ENCODE measurements around the gene GCK. TPM values are rescaled to one million over a fixed set of nuclear protein-coding genes. Genes with fewer than 3 reads are reported as not detected.
A peak's percentile ranks its signal among the peaks of the same experiment; 100 is the strongest.

GCK gene
- total and polyA plus RNA-seq, 2 of the 13 experiments (the other 11 are each of a cell fraction or from before 2014, with no cell fraction given): not detected

GRCh38 chr7:44221231-44221791 lies 32.1 kb upstream of the GCK start (continued):
- TF ChIP-seq ARID3A (IDR thresholded peaks at IDR 0.05; ENCODE audit: low read depth, low read length) (no peak), CHD4 (IDR thresholded peaks at IDR 0.05; ENCODE audit: borderline replicate concordance, low read length) (no peak), ZBTB42 (CRISPR knock-in tag; IDR thresholded peaks at IDR 0.05) (peak; percentile 65; the same call in 1 of the 2 replicates), ATAD3A (CRISPR knock-in tag; IDR thresholded peaks at IDR 0.05) (no peak), ZFP91 (CRISPR knock-in tag; IDR thresholded peaks at IDR 0.05; ENCODE audit: borderline replicate concordance) (peak; percentile 63), SP2 (CRISPR knock-in tag; IDR thresholded peaks at IDR 0.05) (no peak), ETV6 (CRISPR knock-in tag; conservative IDR thresholded peaks at IDR 0.05) (0 out of 2 replicates have a peak, but pooled peaks have one; percentile 51), ZFP36L2 (CRISPR knock-in tag; IDR thresholded peaks at IDR 0.05) (no peak), BCL6 (CRISPR knock-in tag; IDR thresholded peaks at IDR 0.05) (no peak; the same call in 1 of the 2 replicates), GLI4 (CRISPR knock-in tag; IDR thresholded peaks at IDR 0.05; ENCODE audit: borderline replicate concordance) (peak; percentile 71; the same call in 1 of the 2 replicates), ZXDC (CRISPR knock-in tag; IDR thresholded peaks at IDR 0.05) (peak; percentile 68; the same call in 1 of the 2 replicates), SALL2 (CRISPR knock-in tag; IDR thresholded peaks at IDR 0.05) (no peak), BCL3 (CRISPR knock-in tag; IDR thresholded peaks at IDR 0.05) (peak; percentile 90), KMT2B (CRISPR knock-in tag; IDR thresholded peaks at IDR 0.05) (0 out of 2 replicates have a peak, but pooled peaks have one; percentile 29), REL (CRISPR knock-in tag; conservative IDR thresholded peaks at IDR 0.05) (0 out of 2 replicates have a peak, but pooled peaks have one; percentile 47), ZNF260 (CRISPR knock-in tag; IDR thresholded peaks at IDR 0.05; ENCODE audit: borderline replicate concordance, low read depth) (no peak), SKI (IDR thresholded peaks at IDR 0.05; ENCODE audit: partially characterized antibody) (no peak), ZNF839 (CRISPR knock-in tag; IDR thresholded peaks at IDR 0.05; ENCODE audit: borderline replicate concordance) (no peak), ZMYM4 (CRISPR knock-in tag; IDR thresholded peaks at IDR 0.05) (0 out of 2 replicates have a peak, but pooled peaks have one; percentile 55), ZNF709 (CRISPR knock-in tag; IDR thresholded peaks at IDR 0.05) (peak; percentile 82; the same call in 1 of the 2 replicates), ZNF225 (CRISPR knock-in tag; IDR thresholded peaks at IDR 0.05) (peak; percentile 88; the same call in 1 of the 2 replicates), SUZ12 (IDR thresholded peaks at IDR 0.05; ENCODE audit: low read depth, low read length) (no peak), ZNF790 (CRISPR knock-in tag; IDR thresholded peaks at IDR 0.05; ENCODE audit: borderline replicate concordance) (no peak), CC2D1A (CRISPR knock-in tag; IDR thresholded peaks at IDR 0.05) (no peak)

Data from HepG2 (cell line).